SIG-M5 treated with dmso at 0.1 percent for 504 hours (cell line): Measurements from ENCODE around the gene ID3.
A peak's percentile ranks its signal among the peaks of the same experiment; 100 is the strongest.

ENCODE experiments used
- DNase-seq: peaks from one replicate; lab custom pipeline; 2025; ENCODE audit not compliant: unreplicated experiment; lab: John Stamatoyannopoulos, UW

The ID3 gene, protein sequence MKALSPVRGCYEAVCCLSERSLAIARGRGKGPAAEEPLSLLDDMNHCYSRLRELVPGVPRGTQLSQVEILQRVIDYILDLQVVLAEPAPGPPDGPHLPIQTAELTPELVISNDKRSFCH

DNA sequence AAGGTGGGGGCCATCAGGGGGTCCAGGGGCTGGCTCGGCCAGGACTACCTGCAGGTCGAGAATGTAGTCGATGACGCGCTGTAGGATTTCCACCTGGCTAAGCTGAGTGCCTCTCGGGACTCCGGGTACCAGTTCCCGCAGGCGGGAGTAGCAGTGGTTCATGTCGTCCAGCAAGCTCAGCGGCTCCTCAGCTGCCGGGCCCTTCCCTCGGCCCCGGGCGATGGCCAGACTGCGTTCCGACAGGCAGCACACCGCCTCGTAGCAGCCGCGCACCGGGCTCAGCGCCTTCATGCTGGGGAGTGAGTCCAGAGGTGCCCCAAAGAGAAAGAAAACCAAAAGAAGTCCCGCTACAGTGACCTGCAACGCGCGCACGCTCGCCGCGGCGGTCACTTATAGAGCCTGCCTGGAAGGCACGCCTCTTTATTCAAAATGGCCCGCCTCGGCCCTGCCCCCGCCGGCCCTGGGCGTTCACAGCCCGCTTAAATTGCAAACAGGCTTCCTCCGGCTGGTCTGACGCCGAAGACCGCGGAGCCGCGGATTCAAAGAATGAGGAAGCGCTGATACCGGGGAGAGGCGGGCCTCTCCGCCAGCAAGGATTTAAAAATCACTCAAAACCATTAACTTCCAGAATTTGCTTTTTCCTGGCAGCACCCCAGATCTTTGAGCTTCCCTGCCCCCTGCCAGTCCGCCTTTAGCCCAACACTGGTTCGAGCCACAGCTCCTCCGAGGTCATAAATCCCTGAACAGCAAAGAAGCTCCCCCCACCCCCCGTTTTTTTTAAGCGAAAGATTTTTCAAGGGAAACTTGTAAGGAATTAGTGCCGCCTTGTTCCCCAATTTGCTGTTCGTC, at the start of gene ID3:
TSS of gene ID3 (minus strand) at position 366 of the 849 bp plus-strand sequence. CDS start at position 291, 75 bp downstream.
- peak; percentile 90 for DNase-seq

DNA sequence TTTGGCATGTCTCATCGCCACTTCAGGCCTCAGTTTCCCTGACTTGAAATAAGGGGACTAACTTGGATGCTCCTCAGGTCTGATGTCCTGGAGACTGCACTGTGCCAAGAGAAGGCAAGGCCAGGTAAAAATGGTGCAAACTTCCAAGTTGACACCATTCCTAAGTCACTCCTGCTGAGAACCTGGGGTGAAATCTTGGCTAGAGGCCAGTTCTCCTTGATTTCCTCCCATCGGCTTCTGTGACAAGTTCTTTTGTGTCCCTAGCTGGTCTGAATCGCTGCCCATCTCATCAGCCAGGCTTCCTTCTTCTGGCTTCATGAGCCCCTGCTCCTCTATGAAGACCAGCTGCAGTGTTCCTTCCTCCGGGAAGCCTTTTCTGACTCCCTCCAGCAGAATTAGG, 48.6 kb upstream of the ID3 start:
- DNase-seq = no peak

DNA sequence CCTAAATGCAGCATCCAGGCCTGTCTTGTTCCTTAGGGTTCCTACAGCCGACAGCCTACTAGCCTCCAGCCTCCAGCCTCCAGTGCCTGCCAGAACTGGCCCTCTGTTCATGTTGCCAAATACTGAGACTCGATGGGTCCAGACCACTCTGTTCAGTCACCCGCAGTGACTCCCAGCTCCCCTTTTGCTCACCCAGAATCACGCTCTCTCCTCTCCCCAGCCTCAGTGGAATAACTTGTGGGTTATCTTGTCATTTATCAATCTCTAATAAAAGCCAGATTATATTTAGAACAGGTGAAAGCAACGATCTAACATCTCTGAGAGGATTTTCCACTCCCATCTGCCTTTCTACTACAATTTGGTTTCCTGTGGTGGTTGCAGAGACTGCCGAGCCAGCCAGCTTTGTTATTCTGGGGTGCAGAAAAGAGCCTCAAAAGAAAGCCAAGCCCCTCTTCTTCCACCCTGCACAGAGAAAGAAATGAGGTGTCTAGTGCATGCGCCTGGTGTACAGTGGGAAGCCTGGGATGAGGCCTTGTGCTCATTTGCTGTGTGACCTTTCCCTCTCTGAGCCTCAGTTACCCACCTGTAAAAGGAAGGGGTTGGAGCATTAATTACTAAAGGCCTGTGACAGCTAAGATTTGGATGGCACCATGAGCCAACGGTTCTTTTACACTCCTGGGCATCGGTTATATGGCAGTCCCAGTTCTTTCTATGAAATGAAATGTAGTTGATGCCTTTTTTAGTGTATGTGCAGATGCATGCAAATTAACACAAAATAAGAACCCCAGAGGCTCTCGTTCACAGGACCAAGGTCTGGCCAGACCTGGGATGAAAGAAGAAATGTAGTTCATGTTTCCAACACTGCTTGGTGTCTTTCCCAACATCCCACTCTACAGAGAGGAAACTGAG, 42.9 kb upstream of the ID3 start:
- DNase-seq = no peak

DNA sequence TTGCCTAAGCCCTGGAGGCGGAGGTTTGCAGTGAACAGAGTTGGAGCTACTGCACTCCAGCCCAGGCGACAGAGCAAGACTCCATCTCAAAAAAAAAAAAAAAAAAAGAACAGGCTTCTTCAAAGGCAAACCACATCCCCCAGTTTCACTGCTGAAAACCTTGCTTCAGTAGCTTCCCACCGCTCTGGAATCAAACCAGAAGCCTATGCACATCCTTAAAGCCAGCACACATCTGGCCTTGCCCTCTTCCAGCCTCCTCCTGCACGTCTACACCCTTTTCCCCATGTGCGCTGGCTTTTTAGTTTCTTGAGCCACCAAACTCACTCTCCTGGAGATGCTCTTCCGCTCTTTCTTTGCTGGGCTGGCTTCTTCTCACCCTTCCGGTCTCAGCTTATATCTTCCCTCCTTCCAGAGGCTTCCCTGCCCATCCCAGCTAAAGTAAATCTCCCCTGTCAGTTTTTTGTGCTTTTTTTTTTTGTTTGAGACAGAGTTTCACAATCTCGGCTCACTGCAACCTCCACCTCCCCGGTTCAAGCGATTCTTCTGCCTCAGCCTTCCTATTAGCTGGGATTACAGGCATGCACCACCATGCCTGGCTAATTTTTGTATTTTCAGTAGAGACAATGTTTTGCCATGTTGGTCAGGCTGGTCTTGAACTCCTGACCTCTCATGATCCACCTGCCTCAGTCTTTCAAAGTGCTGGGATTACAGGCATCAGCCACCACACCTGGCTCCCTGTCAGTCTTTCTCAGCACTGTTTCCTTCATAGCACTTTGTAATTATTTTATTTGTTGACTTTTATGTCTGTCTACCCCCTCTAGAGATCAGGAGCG, 42.0 kb upstream of the ID3 start:
- DNase-seq = no peak

DNA sequence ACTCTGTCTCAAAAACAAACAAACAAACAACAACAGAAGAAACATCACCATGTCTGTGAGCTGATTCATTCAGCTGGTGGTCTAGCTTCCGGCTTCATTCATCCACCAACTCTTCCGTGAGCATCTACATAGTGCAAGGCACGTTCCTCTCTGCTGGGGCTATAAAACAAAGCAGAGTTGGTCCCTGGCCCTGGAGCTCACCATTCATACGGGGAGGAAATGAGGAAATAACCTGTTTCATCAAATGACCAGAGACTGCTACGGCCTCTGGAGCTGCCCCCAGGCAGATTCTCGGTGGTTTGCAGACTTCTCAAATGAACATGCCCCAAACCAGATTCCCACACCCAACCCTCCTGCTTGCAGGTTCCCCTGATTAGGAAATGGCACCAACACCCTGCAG, 41.0 kb upstream of the ID3 start:
- DNase-seq = no peak

DNA sequence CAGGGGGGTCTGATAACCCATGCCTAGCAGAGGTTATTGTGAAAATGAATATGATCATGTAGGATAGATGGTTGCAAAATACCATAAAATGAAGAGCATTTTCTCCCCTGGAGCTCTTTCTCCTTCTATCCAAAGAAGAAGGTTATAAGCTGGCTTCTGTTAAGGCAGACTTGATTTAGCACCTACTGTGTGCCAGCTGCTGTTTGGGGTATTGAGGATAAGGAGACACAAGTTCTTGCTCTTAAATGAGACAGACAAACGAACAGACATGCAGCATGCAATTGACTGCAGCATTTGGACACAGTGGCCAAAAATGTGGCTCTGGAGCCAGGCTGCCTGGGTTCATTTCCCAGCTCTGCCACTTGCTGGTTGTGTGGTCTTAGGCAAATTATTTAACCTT, 39.8 kb upstream of the ID3 start:
- no peak for DNase-seq

DNA sequence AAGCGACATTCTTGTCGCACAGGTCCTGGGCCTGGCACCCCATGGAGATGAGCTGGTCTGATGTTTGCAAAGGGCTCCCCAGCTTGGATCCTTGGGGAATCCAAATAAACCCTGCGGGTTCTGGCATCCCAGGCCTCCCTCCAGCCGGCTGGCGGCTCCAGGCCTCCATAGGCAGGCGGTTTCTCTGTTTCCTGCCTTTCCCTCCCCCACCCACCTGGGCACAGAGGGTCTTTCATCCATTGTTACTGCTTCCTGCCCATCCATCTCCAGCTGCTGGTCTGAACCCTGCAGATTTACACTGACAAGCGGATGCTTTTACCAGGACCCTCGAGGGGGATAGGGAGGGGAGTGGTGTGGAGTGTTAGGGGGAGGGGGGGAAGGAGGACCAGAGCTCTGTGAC, 39.1 kb upstream of the ID3 start:
- no peak for DNase-seq

DNA sequence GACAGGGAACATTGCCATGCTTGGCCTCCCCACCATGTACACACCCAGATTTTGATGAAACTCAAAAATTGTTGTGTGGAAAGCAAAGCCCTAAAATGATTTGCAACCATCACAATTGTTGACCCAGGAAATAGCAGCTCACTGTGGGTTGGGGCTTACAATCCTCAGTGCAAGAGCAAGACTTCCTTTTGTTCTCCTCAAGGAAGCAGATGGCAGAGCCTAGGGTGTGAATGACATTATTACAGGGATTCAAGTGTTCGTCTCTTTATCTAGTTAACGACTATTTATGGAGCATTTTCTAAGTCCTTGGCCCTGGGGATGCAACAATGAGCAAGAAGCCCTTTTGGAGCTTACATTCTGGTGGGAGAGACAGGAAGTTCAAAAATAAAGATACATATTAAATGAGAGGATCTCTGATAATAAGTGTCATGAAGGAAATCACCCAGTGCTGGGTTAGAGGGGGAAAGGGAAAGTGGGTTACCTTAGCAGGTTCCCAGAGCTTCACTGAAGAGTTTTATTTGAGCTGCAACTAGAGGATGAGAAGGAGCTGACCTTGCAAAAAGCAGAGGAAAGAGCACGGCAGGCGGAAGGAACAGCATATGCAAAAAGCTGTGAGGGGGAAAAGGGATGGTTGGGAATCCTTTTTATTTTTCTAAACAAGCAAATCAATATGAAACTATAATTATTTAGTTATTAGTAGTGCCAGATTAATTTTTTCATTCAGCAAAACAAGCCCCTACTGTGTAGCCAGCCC, 38.5 kb upstream of the ID3 start:
- no peak for DNase-seq

DNA sequence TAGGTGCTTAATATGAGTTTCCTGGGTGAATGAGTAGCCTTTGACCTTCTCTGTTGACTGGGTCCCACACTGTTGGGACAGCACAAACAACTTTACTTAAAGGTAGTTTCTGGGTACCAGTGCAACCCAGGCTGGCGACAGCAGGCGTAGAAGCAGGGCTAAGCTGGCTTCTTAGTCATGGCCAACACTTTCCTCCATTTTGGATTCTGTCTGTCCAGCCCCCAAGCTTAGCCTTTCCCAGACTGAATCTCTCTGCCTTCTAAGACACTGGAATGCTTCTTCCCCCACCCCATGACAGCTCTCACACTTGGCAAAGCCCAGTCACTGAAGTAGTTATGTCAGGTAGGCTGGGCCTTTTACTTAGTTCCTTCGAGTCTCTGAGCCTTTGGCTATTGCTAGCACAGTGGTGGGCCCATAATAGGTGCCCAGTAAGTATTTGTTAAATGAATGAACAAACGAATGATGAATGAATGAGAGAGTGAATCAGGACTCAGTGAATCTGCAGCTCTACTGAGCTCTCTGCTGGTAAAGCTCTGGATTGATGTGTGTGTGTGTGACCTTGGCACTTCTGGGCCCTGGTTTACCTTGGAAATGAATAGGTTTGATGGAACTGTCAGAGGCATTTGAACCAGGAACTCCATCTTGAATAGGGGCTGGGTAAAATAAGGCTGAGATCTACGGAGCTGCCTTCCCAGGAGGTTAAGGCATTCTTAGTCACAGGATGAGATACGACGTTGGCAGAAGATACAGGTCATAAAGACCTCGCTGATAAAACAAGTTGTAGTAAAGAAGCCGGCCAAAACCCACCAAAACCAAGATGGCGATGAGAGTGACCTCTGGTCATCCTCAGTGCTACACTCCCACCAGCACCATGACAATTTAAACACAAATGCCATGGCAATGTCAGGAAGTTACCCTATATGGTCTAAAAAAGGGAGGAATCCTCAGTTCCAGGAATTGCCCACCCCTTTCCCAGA, 37.4 kb upstream of the ID3 start:
- DNase-seq = no peak

DNA sequence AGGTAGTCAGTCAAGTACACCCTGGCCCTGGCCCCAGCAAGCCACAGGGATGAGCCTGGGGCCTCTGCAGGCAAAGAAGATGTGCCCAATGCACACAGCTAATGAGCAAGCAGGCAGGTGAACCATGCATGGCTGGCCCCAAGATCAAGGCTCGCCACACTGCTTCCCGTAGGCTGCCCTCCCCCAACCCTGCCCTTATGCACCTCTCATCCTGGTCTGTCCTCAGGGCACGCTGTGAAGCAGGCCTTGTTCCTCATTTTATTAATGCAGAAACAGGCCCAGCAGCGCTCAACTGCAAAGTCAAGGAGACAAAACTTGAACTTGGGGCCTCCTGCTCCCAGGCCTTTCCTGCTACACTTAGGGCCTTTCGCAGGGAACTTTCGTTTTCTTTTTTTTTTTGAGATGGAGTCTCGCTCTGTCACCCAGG, 35.6 kb upstream of the ID3 start:
- DNase-seq = no peak

DNA sequence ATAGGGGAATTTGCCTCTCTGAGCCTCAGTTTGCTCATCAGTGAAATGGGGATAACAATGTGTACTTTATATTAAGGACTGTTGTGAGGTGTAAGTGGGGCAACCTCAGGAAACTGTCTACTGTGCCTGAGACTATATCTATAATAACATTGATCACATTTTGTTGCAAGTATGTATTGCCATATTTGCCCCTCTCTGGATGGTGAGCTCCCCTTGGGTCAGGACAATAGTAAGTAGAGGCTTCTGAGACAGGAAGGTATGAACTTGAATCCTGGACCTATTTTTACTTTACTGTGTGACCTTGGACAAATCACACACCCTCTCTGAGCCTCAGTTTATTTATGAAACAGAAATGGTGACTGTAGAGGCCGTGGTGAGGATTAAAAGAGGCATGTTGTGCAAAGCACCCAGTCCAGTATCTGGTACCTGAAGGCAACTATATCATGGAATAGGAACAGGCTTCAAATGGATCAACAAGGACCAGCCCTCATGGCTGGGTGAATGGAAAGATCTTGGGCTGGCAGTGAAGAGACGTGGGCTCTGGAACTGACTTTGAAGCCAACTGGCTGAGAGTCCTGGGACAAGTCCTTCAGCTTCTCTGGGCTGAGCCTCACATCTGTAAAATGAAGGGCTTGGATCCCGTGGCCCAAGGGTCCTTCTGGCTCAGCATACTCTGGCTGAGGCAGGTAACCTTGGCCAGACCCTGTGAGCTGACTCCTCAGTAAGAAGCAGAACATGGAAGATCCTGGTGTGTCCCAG, 35.0 kb upstream of the ID3 start:
- DNase-seq = no peak

DNA sequence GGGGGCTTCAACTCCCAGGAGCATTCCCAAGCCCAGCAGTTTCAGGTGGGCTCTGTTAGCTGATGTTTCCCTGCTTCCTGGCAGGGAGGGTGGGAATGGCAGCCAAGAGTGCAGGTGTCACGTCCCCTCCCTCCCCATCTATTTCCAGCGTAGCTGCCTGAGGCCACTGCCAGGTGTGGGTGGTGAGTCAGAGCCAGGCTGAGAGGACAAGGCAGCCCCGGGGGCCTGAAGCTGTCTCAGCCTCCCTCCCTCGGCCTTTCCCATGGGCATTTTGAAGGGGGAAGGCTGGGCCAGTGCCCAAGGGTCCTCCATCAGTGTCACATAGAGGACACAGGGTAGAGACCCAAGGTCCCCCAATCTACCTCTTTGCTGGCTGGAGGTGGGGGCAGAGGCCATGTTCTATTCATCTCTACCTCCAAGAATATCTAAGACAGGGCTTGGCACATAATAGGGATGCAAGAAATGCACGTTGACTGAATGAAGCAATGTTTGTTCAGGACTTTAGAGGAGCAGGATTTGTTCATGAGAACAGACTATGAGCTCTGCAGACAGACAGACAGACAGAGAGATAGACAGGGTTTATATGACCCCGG, 34.4 kb upstream of the ID3 start:
- DNase-seq = no peak

DNA sequence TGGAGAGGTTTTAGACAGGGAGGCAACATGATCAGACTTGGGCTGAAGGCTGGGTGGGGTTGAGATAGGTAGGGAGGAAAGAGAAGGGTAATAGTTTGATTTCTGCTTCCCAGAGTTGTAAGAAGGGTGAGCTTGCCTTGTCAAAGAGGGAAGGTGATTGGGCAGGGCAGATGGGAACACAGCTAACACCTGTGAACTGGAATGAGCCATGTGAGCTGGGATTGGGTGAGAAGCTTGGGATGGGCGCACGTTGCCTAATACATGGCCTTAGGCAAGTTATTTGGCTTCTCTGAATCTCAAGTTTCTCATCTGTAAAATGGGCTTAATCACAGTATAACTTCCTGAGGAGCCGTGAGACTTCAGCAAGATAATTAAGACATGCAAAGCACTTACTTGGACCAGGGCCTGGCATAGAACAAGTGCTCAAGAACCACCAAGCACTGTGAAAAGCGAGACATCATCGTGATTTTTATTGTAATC, 33.8 kb upstream of the ID3 start:
- DNase-seq = no peak

DNA sequence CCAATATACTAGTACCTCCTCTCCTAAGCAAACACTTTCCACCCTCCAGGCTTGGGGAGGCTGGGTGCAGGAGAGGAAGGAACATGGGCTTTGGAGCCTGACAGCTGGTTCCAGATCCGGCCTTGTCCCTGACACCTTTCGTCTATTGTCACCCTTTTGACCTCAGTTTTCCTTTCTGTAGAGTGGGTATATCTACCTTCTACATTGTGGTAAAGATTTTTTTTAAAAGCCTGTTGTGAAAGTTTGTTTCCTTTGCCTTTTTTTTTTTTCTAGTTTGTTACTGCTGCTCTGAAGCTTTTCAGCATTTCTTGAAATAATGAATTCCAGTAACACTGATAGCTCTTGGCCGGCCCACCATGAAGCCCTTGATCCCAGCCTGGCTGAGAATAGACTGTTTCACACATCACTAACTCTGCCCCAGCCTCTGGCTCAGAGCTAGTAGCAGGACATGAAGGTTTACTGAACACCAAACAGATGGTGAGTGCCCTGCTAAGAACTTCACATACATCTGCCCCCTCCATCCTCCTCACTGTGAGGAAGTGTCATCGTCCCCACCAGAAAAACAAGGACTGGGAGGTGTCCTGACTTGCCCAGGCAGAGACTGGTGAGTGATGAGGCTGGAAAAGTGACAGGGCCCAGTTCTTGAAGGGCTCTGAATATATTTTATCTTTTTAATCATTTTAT, 33.0 kb upstream of the ID3 start:
- no peak for DNase-seq

DNA sequence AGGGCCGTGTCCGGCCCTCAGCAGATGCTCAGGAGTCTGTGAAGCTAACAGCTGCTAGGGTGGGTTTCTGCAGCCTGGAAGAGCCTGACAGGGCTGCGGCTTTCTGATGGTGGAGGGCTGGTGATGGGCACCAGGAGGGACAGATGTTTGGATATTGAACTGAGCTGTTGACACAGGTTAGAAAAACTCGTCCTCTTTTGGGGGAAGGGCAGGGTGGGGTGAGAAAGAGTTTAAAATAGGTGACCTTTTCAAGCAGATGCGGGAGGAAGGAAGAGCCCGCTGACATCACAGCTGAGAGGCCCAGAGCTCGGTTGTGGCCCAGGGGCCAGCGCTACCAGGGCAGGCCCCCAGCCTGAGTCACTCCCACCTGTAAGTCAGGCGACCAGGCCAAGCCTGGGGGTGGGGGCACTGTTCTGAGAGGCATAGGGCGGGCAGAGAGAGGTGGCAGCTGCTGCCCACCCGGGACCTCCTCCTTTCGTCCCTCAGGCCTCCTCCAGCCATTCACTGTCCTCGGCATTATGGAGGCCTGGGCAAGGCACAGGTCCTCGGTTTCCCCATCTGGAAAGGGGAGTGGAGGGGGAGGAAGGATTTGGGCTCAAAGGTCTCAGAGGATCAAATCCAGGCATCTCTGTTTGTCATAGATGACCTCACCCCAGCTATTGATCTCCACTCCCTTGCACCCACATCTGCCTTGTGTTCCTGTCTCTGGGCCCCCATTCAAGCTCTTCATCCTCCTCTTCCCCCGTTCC, 32.3 kb upstream of the ID3 start:
- DNase-seq = no peak

DNA sequence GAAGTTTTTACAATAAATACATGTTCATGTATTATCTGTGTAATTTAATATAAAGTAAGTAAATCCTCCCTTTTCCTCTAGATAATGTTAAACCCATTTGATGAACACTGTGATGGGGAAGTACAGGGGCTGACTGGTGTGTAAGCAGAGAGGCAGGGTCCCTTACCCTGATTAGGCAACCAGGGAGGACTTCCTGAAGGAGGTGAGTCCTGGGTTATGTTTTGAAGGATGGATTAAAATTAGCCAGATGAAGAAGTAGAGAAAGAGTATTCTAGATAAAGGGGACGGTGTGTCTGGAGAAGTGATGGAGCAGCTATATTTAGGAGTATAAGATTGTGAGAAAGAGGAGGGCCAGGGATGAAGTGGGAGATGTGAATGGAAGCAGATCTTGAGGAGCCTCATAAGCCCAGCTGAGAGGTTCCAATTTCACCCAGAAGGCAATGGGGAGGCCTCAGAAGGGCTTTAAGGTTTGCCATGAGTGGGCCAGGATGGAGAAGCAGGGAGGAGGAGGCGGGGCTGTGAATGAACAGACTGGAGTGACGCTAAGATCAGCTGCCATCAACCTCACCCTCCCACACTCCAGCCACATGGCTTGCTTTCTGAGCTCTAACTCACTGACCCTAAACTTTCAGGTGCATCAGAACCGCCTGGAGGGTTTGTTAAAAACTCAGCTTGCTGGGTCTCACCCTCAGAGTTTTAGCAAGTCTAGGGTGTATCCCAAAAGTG, 30.9 kb upstream of the ID3 start:
- DNase-seq = no peak
